Esophagus squamous epithelium (tissue), 5 donors: ENCODE measurements around the gene SLC22A15. TPM values are rescaled to one million over a fixed set of nuclear protein-coding genes. Genes with fewer than 3 reads are reported as not detected.
"Not testable (repeated sequence)": the region's sequence is repeated elsewhere in the genome, so short reads cannot be mapped to it uniquely, and the experiment has no call there.

Experiments
- DNase-seq: peaks from one replicate; lab custom pipeline; 2025; lab: John Stamatoyannopoulos, UW
- H3K27ac ChIP-seq, 4 donors: fragments of 200-600 bp; sonication (generic); one replicate each; pipeline ENCODE4 v1.5.1; 2016 to 2019; ENCODE audit warnings: mild to moderate bottlenecking in 1 of 4
- H3K27me3 ChIP-seq, 4 donors: fragments of 200-600 bp; sonication (generic); 1 replicate in 3 of 4; 2 replicates in 1 of 4; pipeline versions ENCODE4 v1.5.1 to v1.6.0; 2017 to 2021; ENCODE audit warnings: antibody characterized with exemption in 1 of 4
- H3K36me3 ChIP-seq, 3 donors: fragments of 200-600 bp; sonication (generic); one replicate each; pipeline ENCODE4 v1.5.1; 2016 to 2019
- H3K4me1 ChIP-seq, 3 donors: fragments of 200-600 bp; sonication (generic); one replicate each; pipeline ENCODE4 v1.5.1; 2017 to 2019
- H3K4me3 ChIP-seq, 4 donors: fragments of 200-600 bp; sonication (generic); 1 replicate in 3 of 4; 2 replicates in 1 of 4; pipeline ENCODE4 v1.5.1; 2016 to 2019; ENCODE audit warnings: mild to moderate bottlenecking in 2 of 4, moderate library complexity in 1 of 4
- H3K9me3 ChIP-seq, 3 donors: fragments of 200-600 bp; sonication (generic); one replicate each; pipeline ENCODE4 v1.5.1; 2016 to 2019
- POLR2A ChIP-seq, 4 donors: fragments of 450-650 bp; IDR thresholded peaks; one replicate each; pipeline ENCODE4 v1.6.1; 2017; ENCODE audit warnings: antibody characterized with exemption in 4 of 4, mild to moderate bottlenecking in 4 of 4, moderate library complexity in 3 of 4
- WGBS, 2 donors: methylation state at CpG; one replicate each; pipeline ENCODE4 v1.1.5; 2018; 5-methylcytosine and 5-hydroxymethylcytosine counted together
- intact Hi-C: fragments of 100-400 bp; cut with DNase I; formaldehyde crosslinking; loops from one replicate; pipeline ENCODE4 v1.15.0; 2022
- total RNA-seq, 4 donors: library from RNA; depleted of rRNA; stranded (reverse); fragments of >200 nt; gene quantifications; one replicate each; pipeline ENCODE4 v1.1.0, GENCODE V29; 2016
- TF ChIP-seq, protein P1 (sequence below), 6 experiments: fragments of 450-650 bp in 4 of 6; fragments of 200-600 bp in 2 of 6; sonication (generic) in 2 of 6; IDR thresholded peaks; one replicate each; pipeline ENCODE4 v1.5.1; 2016 to 2019; ENCODE audit warnings: antibody characterized with exemption in 6 of 6, mild to moderate bottlenecking in 4 of 6, moderate library complexity in 4 of 6
- donor health status: DM: yes; HTN: yes; CAD: no.

The SLC22A15 gene
- total RNA-seq, 4 donors from 2014 or later = 7.2 to 12.0 (median 9.4) TPM

DNA sequence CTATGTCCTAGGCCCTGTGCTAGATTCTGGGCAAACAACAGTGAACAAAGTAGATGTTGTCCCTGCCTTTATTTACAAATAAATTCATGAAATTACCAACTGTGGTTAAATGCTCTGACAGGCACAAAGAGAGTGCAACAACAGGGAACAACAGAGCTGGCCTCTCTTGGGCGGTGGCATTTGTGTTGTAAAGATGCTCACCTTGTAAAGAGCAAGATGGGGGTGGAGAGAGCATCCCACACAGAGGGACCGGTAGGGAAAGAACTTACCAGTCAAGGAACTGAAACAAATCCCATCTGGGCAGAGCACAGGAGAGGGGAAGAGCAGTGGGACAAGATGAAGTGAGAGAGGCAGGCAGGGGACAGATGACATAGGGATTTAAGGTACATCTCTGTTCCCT is 21.6 kb upstream of the SLC22A15 start:
- intact Hi-C loops = no loop called here

DNA sequence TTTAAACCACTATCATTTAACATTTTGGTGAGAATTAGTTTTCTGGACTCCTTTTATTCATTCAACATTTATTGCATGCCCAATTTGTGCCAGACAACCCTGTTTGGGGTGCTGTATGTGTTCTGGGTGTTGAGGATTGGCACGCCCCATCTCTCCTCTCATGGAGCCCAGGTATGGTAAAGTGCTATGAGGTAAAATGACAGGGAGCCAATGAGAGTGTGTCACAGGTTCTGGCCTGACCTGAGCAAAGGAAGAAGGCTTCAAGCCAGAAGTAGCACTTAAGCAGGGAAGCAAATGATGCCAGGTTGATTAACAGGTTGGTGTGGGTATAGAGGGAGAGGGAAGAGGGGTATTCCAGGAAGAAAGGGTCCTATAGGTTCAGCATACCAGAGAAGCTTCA is 21.1 kb upstream of the SLC22A15 start:
- no peak for DNase-seq
- Histone ChIP-seq H3K4me3 (no peak overlapping the region), H3K27me3 (no peaks in the 10 kb centered on the region), H3K9me3 (no peaks in the 10 kb centered on the region), H3K36me3 (no peaks in the 10 kb centered on the region), H3K4me1 (peaks cover 0 to 32% (median 0%) of the 10 kb centered on the region in 3 donors), H3K27ac (no peak overlapping the region)
- intact Hi-C loops = no loop called here
- TF ChIP-seq POLR2A (IDR thresholded peaks at IDR 0.05) = no peak
- TF ChIP-seq, protein P1, sequence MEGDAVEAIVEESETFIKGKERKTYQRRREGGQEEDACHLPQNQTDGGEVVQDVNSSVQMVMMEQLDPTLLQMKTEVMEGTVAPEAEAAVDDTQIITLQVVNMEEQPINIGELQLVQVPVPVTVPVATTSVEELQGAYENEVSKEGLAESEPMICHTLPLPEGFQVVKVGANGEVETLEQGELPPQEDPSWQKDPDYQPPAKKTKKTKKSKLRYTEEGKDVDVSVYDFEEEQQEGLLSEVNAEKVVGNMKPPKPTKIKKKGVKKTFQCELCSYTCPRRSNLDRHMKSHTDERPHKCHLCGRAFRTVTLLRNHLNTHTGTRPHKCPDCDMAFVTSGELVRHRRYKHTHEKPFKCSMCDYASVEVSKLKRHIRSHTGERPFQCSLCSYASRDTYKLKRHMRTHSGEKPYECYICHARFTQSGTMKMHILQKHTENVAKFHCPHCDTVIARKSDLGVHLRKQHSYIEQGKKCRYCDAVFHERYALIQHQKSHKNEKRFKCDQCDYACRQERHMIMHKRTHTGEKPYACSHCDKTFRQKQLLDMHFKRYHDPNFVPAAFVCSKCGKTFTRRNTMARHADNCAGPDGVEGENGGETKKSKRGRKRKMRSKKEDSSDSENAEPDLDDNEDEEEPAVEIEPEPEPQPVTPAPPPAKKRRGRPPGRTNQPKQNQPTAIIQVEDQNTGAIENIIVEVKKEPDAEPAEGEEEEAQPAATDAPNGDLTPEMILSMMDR (IDR thresholded peaks at IDR 0.05) = no peak
- WGBS, 2 donors = no CpG with 5 or more reads among the region's 1 CpG

More for the DNA sequence above, 21.6 kb upstream of the SLC22A15 start:
- TF ChIP-seq, protein P1 (IDR thresholded peaks at IDR 0.05) = no peak
- TF ChIP-seq POLR2A (IDR thresholded peaks at IDR 0.05) = no peak
- Histone ChIP-seq H3K4me3 (no peak overlapping the region), H3K27ac (no peak overlapping the region), H3K4me1 (peaks cover 0 to 32% (median 0%) of the 10 kb centered on the region in 3 donors), H3K9me3 (no peaks in the 10 kb centered on the region), H3K27me3 (no peaks in the 10 kb centered on the region), H3K36me3 (no peaks in the 10 kb centered on the region)
- no peak for DNase-seq
- WGBS, 2 donors = 78 to 85% methylated on average over 2 of the region's 2 CpGs

DNA sequence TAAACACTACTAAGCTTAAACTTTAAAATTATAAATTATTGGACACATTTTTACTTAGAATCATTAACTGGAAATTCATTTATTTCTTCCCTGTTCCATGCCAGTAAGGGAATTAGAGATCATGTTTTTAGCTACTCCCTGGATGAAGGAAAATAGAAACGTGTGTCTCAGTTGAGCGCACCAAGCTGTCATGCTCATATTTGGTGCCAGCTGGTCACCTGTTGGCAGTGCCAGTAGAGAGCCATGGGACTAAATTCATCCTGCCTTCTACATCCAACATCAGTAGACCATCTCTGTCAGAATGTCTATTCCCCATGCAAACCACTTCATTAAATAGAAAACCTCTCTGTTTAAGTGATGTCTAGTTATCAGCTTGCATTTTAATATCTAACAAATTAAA is 17.4 kb upstream of the SLC22A15 start:
- WGBS, 2 donors = 82 to 84% methylated on average over 2 of the region's 2 CpGs
- DNase-seq = no peak
- Histone ChIP-seq H3K27ac (no peak overlapping the region), H3K4me1 (peaks cover 0 to 17% (median 0%) of the 10 kb centered on the region in 3 donors), H3K9me3 (no peaks in the 10 kb centered on the region), H3K4me3 (no peak overlapping the region), H3K27me3 (no peaks in the 10 kb centered on the region), H3K36me3 (no peaks in the 10 kb centered on the region)
- intact Hi-C loops = no loop called here
- no peak for TF ChIP-seq POLR2A (IDR thresholded peaks at IDR 0.05)
- TF ChIP-seq, protein P1 (IDR thresholded peaks at IDR 0.05) = no peak

DNA sequence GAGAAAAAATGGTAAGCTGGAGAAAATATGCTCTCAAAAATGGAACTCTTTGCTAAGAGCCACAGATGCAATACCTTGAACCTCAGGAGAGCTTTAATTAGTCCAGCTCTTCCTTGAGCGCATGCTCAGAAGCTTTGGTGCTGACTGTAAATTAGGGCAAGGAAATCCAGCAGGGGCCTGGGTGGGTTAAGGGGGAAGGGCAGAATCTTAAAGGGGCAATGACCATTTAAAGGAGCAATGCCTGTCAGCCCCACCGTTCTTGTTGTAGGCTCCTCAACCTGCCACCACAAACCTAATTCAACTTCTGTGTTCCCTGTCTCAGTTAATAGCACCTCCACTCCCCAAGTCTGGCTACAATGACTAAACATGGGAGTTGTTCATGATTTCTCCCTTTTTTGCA is 6.8 kb upstream of the SLC22A15 start:
- TF ChIP-seq POLR2A (IDR thresholded peaks at IDR 0.05) = no peak
- H3K4me1 ChIP-seq = no peaks in the 10 kb centered on the region
- H3K27ac ChIP-seq = no peak overlapping the region
- DNase-seq = no peak
- intact Hi-C loops = no loop called here
- 41 to 56% methylated on average over 2 of the region's 2 CpGs for WGBS, 2 donors
- H3K9me3 ChIP-seq = no peaks in the 10 kb centered on the region
- no peaks in the 10 kb centered on the region for H3K27me3 ChIP-seq
- no peak overlapping the region for H3K4me3 ChIP-seq
- no peaks in the 10 kb centered on the region for H3K36me3 ChIP-seq

DNA sequence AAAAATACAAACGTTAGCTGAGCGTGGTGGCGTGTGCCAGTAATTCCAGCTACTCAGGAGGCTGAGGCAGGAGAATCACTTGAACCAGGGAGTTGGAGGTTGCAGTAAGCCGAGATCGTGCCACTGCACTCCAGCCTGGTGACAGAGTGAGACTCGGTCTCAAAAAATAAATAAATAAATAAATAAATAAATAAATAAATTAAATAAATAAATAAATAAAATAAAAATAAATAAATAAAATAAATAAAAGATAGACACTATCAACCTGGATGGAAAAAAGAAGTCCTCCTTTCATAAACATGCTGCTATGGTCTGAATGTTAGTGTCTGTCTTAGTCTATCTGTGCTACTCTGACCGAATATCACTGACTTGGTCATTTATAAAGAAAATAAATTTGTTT is 4.5 kb upstream of the SLC22A15 start:
- H3K27ac ChIP-seq, DNase-seq, H3K9me3 ChIP-seq, H3K4me1 ChIP-seq, intact Hi-C loops, H3K27me3 ChIP-seq, H3K4me3 ChIP-seq, H3K36me3 ChIP-seq: not testable (repeated sequence)
- 91 to 97% methylated on average over 4 to 7 of the region's 7 CpGs for WGBS, 2 donors

DNA sequence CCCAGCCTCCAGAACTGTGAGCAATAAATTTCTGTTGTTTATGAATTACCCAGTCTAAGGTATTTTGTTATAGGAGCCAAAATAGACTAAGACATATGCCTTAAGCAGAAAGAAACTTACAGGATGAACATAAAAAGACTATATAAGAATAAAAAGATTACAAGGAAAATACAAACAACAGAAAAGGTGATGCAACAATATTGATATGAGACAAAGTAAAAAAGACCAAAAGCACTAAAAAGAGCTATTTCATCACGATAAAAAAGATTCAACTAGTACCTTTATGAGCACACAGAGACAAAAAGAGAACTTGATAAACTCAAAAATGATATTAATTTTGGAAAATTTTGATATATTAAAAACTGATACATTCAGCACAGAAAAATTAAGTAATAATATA is 3.2 kb upstream of the SLC22A15 start:
- 83 to 84% methylated on average over 1 of the region's 1 CpG for WGBS, 2 donors
- Histone ChIP-seq H3K27me3 (no peaks in the 10 kb centered on the region), H3K4me3 (no peak overlapping the region), H3K9me3 (no peaks in the 10 kb centered on the region), H3K4me1 (peaks cover 0 to 24% (median 5%) of the 10 kb centered on the region in 3 donors), H3K36me3 (no peaks in the 10 kb centered on the region), H3K27ac (no peak overlapping the region)
- intact Hi-C loops = no loop called here
- DNase-seq = no peak
- no peak for TF ChIP-seq POLR2A (IDR thresholded peaks at IDR 0.05)
- TF ChIP-seq, protein P1 (IDR thresholded peaks at IDR 0.05) = no peak
